ENCODE measurements around the gene ZFPM1.
"Not testable (repeated sequence)": the region's sequence is repeated elsewhere in the genome, so short reads cannot be mapped to it uniquely, and the experiment has no call there.

ZFPM1 gene

DNA sequence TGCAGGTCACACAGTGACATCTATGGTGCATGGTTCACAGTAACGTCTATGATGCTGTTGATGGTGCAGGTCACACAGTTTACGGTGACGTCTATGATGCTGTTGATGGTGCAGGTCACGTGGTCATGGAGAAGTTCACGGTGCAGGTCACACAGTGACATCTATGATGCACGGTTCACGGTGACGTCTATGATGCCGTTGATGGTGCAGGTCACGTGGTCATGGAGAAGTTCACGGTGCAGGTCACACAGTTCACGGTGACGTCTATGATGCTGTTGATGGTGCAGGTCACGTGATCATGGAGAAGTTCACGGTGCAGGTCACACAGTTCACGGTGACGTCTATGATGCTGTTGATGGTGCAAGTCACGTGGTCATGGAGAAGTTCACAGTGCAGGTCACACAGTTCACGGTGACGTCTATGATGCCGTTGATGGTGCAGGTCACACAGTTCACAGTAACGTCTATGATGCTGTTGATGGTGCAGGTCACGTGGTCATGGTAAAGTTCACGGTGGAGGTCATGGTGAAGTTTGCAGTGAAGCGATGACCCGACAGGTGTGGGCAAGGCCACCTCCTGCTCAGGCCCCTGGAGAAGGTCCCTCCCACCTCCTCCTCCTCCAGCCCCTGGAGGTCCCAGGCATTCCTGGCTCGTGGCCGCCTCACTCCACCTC is 42.6 kb upstream of the ZFPM1 start:
- not testable (repeated sequence) for H3K4me3 ChIP-seq (ENCODE audit: low read length in 2 of 2); H3K9me3 ChIP-seq (ENCODE audit: control insufficient read depth in 2 of 2, low read length in 2 of 2); H3K4me1 ChIP-seq (ENCODE audit: control insufficient read depth in 2 of 2, insufficient read depth in 2 of 2, low read length in 2 of 2); H3K36me3 ChIP-seq (ENCODE audit: control insufficient read depth in 2 of 2, insufficient read depth in 2 of 2, low read length in 2 of 2); H3K27ac ChIP-seq (ENCODE audit: low read depth in 2 of 2, low read length in 2 of 2); H3K27me3 ChIP-seq (ENCODE audit: control insufficient read depth in 2 of 2, insufficient read depth in 2 of 2, low read length in 2 of 2); H3K9ac ChIP-seq (ENCODE audit: low read depth in 1 of 2, low read length in 2 of 2)

DNA sequence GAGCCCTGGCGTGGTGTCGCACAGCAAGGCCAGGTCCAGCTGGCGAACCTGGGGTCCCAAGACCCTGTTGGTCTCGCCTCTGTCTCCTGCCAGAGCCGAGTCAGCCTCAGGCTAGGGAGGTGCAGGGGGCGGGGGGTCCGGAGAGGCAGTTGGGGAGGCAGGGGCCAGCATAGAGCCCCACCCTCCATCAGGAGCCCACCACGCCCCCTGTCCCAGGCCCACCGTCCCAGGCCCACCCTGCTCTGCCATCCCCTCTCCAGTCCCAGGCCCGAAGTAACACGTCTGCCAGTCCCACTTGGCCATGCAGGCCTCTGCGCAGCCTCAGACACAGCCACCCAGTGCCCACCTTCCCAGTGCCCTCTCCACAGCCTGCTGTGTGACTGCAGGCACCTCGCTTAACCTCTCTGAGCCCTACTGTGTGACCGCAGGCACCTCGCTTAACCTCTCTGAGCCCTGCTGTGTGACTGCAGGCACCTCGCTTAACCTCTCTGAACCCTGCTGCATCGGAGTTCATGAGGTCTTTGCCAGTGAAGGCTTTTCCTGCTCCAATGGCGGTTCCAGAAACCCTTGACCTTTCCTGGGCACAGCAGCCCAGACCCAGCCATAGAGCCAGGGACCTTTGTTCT is 41.0 kb upstream of the ZFPM1 start:
- Histone ChIP-seq H3K9me3 (ENCODE audit: control insufficient read depth in 2 of 2, low read length in 2 of 2) (no peaks in the 10 kb centered on the region), H3K9ac (ENCODE audit: low read depth in 1 of 2, low read length in 2 of 2) (no peak overlapping the region), H3K4me1 (ENCODE audit: control insufficient read depth in 2 of 2, insufficient read depth in 2 of 2, low read length in 2 of 2) (no peaks in the 10 kb centered on the region), H3K36me3 (ENCODE audit: control insufficient read depth in 2 of 2, insufficient read depth in 2 of 2, low read length in 2 of 2) (no peaks in the 10 kb centered on the region), H3K27me3 (ENCODE audit: control insufficient read depth in 2 of 2, insufficient read depth in 2 of 2, low read length in 2 of 2) (peaks cover 0 to 2% of the 10 kb centered on the region in 2 donors), H3K4me3 (ENCODE audit: low read length in 2 of 2) (no peak overlapping the region), H3K27ac (ENCODE audit: low read depth in 2 of 2, low read length in 2 of 2) (no peak overlapping the region)

GRCh38 chr16:88412766-88413165 is 40.3 kb upstream of the ZFPM1 start:
- Histone ChIP-seq H3K27me3 (ENCODE audit: control insufficient read depth in 2 of 2, insufficient read depth in 2 of 2, low read length in 2 of 2) (no peaks in the 10 kb centered on the region), H3K4me3 (ENCODE audit: low read length in 2 of 2) (no peak overlapping the region), H3K36me3 (ENCODE audit: control insufficient read depth in 2 of 2, insufficient read depth in 2 of 2, low read length in 2 of 2) (no peaks in the 10 kb centered on the region), H3K9me3 (ENCODE audit: control insufficient read depth in 2 of 2, low read length in 2 of 2) (no peaks in the 10 kb centered on the region), H3K9ac (ENCODE audit: low read depth in 1 of 2, low read length in 2 of 2) (no peak overlapping the region), H3K4me1 (ENCODE audit: control insufficient read depth in 2 of 2, insufficient read depth in 2 of 2, low read length in 2 of 2) (no peaks in the 10 kb centered on the region), H3K27ac (ENCODE audit: low read depth in 2 of 2, low read length in 2 of 2) (no peak overlapping the region)

GRCh38 chr16:88413231-88413630 is 39.8 kb upstream of the ZFPM1 start:
- no peaks in the 10 kb centered on the region for H3K4me1 ChIP-seq (ENCODE audit: control insufficient read depth in 2 of 2, insufficient read depth in 2 of 2, low read length in 2 of 2)
- no peak overlapping the region for H3K9ac ChIP-seq (ENCODE audit: low read depth in 1 of 2, low read length in 2 of 2)
- no peaks in the 10 kb centered on the region for H3K36me3 ChIP-seq (ENCODE audit: control insufficient read depth in 2 of 2, insufficient read depth in 2 of 2, low read length in 2 of 2)
- H3K27ac ChIP-seq (ENCODE audit: low read depth in 2 of 2, low read length in 2 of 2) = no peak overlapping the region
- H3K9me3 ChIP-seq (ENCODE audit: control insufficient read depth in 2 of 2, low read length in 2 of 2) = no peaks in the 10 kb centered on the region
- no peak overlapping the region for H3K4me3 ChIP-seq (ENCODE audit: low read length in 2 of 2)
- no peaks in the 10 kb centered on the region for H3K27me3 ChIP-seq (ENCODE audit: control insufficient read depth in 2 of 2, insufficient read depth in 2 of 2, low read length in 2 of 2)

DNA sequence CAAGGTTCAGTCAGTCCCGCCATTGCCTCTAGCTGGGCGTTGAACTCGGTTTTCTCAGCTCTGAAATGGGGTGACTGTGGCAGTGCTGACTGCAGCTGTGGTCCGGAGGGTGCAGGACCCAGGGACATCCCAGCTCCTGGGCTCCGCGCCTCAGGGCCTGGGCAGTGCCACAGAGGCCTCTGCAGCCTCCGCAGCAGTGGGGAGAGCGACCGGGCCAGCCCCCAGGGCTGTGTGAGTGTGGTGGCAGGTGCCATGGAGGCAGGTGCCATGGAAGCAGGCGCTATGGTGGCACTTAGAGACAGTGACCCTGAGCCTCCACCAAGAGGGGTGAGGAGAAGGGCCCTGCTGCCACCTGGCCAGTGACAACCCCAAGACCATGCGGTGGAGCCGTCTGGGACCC is 39.4 kb upstream of the ZFPM1 start:
- Histone ChIP-seq H3K27ac (ENCODE audit: low read depth in 2 of 2, low read length in 2 of 2) (no peak overlapping the region), H3K9ac (ENCODE audit: low read depth in 1 of 2, low read length in 2 of 2) (no peak overlapping the region), H3K9me3 (ENCODE audit: control insufficient read depth in 2 of 2, low read length in 2 of 2) (no peaks in the 10 kb centered on the region), H3K36me3 (ENCODE audit: control insufficient read depth in 2 of 2, insufficient read depth in 2 of 2, low read length in 2 of 2) (no peaks in the 10 kb centered on the region), H3K4me3 (ENCODE audit: low read length in 2 of 2) (no peak overlapping the region), H3K4me1 (ENCODE audit: control insufficient read depth in 2 of 2, insufficient read depth in 2 of 2, low read length in 2 of 2) (no peaks in the 10 kb centered on the region), H3K27me3 (ENCODE audit: control insufficient read depth in 2 of 2, insufficient read depth in 2 of 2, low read length in 2 of 2) (no peaks in the 10 kb centered on the region)

GRCh38 chr16:88414521-88415380 is 38.3 kb upstream of the ZFPM1 start:
- Histone ChIP-seq H3K4me1 (ENCODE audit: control insufficient read depth in 2 of 2, insufficient read depth in 2 of 2, low read length in 2 of 2) (no peaks in the 10 kb centered on the region), H3K27me3 (ENCODE audit: control insufficient read depth in 2 of 2, insufficient read depth in 2 of 2, low read length in 2 of 2) (no peaks in the 10 kb centered on the region), H3K27ac (ENCODE audit: low read depth in 2 of 2, low read length in 2 of 2) (no peak overlapping the region), H3K4me3 (ENCODE audit: low read length in 2 of 2) (no peak overlapping the region), H3K9ac (ENCODE audit: low read depth in 1 of 2, low read length in 2 of 2) (no peak overlapping the region), H3K36me3 (ENCODE audit: control insufficient read depth in 2 of 2, insufficient read depth in 2 of 2, low read length in 2 of 2) (no peaks in the 10 kb centered on the region), H3K9me3 (ENCODE audit: control insufficient read depth in 2 of 2, low read length in 2 of 2) (no peaks in the 10 kb centered on the region)

DNA sequence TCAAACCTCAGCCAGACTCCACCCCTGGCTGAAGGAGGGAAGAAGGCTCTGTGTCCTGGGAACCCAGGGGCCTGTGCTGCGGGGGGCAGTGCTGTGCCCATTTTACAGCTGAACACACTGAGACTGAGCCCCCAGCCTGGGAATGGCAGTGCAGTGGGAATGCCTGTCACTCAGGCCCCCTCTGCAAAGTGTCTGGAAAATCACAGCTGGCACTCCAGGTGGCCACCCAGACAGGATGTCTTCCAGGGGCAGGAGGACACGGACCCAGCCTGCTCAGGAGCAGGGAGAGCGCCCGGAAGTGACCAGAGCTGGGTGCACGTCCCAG is 37.7 kb upstream of the ZFPM1 start:
- no peaks in the 10 kb centered on the region for H3K36me3 ChIP-seq (ENCODE audit: control insufficient read depth in 2 of 2, insufficient read depth in 2 of 2, low read length in 2 of 2)
- H3K27me3 ChIP-seq (ENCODE audit: control insufficient read depth in 2 of 2, insufficient read depth in 2 of 2, low read length in 2 of 2) = no peaks in the 10 kb centered on the region
- no peak overlapping the region for H3K9ac ChIP-seq (ENCODE audit: low read depth in 1 of 2, low read length in 2 of 2)
- H3K27ac ChIP-seq (ENCODE audit: low read depth in 2 of 2, low read length in 2 of 2) = no peak overlapping the region
- H3K4me1 ChIP-seq (ENCODE audit: control insufficient read depth in 2 of 2, insufficient read depth in 2 of 2, low read length in 2 of 2) = no peaks in the 10 kb centered on the region
- H3K9me3 ChIP-seq (ENCODE audit: control insufficient read depth in 2 of 2, low read length in 2 of 2) = no peaks in the 10 kb centered on the region
- H3K4me3 ChIP-seq (ENCODE audit: low read length in 2 of 2) = no peak overlapping the region

DNA sequence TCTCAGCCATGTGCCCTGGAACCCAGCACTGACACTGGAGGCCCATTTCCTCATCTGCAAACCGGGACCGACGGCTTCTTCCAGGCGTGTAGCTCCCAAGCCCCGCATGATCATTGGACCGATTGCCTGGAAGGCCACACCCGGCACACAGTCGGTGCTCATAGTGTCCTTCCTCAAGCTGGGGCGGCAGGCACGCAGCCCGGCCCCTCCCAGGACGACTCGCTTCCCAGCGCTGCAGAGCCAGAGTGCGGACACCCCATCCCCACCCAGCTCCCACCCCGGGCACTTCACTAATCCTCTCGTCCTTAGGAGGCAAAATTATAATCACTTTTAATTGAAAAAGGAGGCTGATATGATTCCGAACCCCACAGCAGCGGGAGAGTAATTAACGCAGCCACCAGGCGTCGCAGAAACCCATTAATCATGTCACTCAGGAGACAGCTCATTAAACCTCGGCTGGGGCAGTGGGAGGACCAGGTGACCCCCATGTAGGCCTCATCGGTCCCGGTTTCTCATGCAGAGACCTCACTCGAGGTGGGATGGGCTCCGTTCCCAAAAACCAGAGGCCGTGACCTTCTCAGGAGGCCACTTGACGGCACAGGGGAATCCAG is 37.3 kb upstream of the ZFPM1 start:
- Histone ChIP-seq H3K4me1 (ENCODE audit: control insufficient read depth in 2 of 2, insufficient read depth in 2 of 2, low read length in 2 of 2) (no peaks in the 10 kb centered on the region), H3K9me3 (ENCODE audit: control insufficient read depth in 2 of 2, low read length in 2 of 2) (no peaks in the 10 kb centered on the region), H3K27me3 (ENCODE audit: control insufficient read depth in 2 of 2, insufficient read depth in 2 of 2, low read length in 2 of 2) (no peaks in the 10 kb centered on the region), H3K9ac (ENCODE audit: low read depth in 1 of 2, low read length in 2 of 2) (no peak overlapping the region), H3K4me3 (ENCODE audit: low read length in 2 of 2) (no peak overlapping the region), H3K36me3 (ENCODE audit: control insufficient read depth in 2 of 2, insufficient read depth in 2 of 2, low read length in 2 of 2) (no peaks in the 10 kb centered on the region), H3K27ac (ENCODE audit: low read depth in 2 of 2, low read length in 2 of 2) (no peak overlapping the region)

GRCh38 chr16:88416686-88417085 is 36.4 kb upstream of the ZFPM1 start:
- no peaks in the 10 kb centered on the region for H3K27me3 ChIP-seq (ENCODE audit: control insufficient read depth in 2 of 2, insufficient read depth in 2 of 2, low read length in 2 of 2)
- no peaks in the 10 kb centered on the region for H3K9me3 ChIP-seq (ENCODE audit: control insufficient read depth in 2 of 2, low read length in 2 of 2)
- H3K4me3 ChIP-seq (ENCODE audit: low read length in 2 of 2) = no peak overlapping the region
- H3K36me3 ChIP-seq (ENCODE audit: control insufficient read depth in 2 of 2, insufficient read depth in 2 of 2, low read length in 2 of 2) = no peaks in the 10 kb centered on the region
- H3K9ac ChIP-seq (ENCODE audit: low read depth in 1 of 2, low read length in 2 of 2) = no peak overlapping the region
- H3K27ac ChIP-seq (ENCODE audit: low read depth in 2 of 2, low read length in 2 of 2) = no peak overlapping the region
- no peaks in the 10 kb centered on the region for H3K4me1 ChIP-seq (ENCODE audit: control insufficient read depth in 2 of 2, insufficient read depth in 2 of 2, low read length in 2 of 2)

Data from mucosa of rectum (tissue), 2 donors.